ENCODE results near the gene APBB2.
"Not testable (repeated sequence)": the region's sequence is repeated elsewhere in the genome, so short reads cannot be mapped to it uniquely, and the experiment has no call there.

The APBB2 gene

DNA sequence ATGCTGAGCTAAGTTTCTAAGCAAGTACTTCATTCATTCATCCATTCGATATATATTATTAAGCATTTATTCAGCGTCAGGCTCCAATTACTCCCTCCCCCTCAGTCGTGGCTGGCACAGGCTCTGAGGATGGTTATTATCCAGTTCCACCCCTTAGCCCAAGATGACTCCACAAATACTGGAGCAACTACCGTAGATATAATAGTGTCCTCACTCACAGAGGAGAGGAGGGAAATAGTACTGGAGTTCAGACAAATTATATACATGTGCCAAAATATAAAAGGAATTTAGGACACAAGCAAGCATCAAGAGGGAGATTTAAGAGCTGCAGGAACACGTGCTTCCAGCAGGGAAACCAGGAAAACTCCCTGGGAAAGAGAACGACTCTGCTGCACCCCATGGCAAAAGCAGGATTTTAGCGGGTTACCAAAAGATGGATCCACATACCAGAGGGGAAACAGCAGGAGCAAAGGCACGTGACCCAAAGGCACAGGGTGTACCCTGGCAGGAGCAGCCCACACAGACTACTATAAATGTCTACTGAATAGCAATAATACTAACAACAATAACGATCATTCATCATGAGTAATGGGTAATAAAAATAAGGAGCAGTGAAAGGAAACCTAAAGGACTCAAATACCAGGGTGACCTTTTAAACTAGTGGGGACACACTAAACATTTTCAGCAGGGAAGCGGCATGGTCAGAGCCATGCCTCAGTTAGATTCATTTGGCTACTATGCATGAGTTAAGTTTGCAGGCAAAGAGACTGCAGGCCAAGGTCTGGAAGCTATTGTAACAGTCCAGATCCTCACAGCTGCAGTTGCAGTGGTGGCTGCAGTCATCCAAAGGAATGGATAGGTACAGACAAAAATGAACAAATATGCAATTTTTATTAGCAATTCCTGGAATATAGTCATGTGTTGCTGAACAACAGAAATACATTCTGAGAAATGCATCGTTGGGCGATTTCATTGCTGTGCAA lies 153.7 kb downstream of the APBB2 start:
- TF ChIP-seq, protein P1, sequence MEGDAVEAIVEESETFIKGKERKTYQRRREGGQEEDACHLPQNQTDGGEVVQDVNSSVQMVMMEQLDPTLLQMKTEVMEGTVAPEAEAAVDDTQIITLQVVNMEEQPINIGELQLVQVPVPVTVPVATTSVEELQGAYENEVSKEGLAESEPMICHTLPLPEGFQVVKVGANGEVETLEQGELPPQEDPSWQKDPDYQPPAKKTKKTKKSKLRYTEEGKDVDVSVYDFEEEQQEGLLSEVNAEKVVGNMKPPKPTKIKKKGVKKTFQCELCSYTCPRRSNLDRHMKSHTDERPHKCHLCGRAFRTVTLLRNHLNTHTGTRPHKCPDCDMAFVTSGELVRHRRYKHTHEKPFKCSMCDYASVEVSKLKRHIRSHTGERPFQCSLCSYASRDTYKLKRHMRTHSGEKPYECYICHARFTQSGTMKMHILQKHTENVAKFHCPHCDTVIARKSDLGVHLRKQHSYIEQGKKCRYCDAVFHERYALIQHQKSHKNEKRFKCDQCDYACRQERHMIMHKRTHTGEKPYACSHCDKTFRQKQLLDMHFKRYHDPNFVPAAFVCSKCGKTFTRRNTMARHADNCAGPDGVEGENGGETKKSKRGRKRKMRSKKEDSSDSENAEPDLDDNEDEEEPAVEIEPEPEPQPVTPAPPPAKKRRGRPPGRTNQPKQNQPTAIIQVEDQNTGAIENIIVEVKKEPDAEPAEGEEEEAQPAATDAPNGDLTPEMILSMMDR (IDR thresholded peaks at IDR 0.05; ENCODE audit: low read depth, low read length, poor library complexity, severe bottlenecking), result no peak
- TF ChIP-seq EZH2phosphoT487 (IDR thresholded peaks at IDR 0.05; ENCODE audit: borderline replicate concordance, low read length), result no peak
- Histone ChIP-seq H3K4me2 (ENCODE audit: low read length) (no peak overlapping the region), H3K9me3 (ENCODE audit: control insufficient read depth, insufficient read depth, low read length) (no peaks in the 10 kb centered on the region), H4K20me1 (ENCODE audit: control insufficient read depth, insufficient read depth, low read depth, low read length) (no peaks in the 10 kb centered on the region), H3K27ac (ENCODE audit: low read depth, low read length) (no peak overlapping the region), H3K36me3 (ENCODE audit: control insufficient read depth, low read length) (no peaks in the 10 kb centered on the region), H3K9me2 (replicated peaks; ENCODE audit: control insufficient read depth, low read length) (no peaks in the 10 kb centered on the region), H3K79me2 (ENCODE audit: control insufficient read depth, low read length) (no peaks in the 10 kb centered on the region), H3K4me1 (ENCODE audit: control insufficient read depth, low read length) (no peaks in the 10 kb centered on the region), H3K4me3 (ENCODE audit: low read length) (no peak overlapping the region), H3F3A (ENCODE audit: control insufficient read depth, insufficient read depth) (no peaks in the 10 kb centered on the region), H3K27me3 (ENCODE audit: control insufficient read depth, low read length) (no peaks in the 10 kb centered on the region)

DNA sequence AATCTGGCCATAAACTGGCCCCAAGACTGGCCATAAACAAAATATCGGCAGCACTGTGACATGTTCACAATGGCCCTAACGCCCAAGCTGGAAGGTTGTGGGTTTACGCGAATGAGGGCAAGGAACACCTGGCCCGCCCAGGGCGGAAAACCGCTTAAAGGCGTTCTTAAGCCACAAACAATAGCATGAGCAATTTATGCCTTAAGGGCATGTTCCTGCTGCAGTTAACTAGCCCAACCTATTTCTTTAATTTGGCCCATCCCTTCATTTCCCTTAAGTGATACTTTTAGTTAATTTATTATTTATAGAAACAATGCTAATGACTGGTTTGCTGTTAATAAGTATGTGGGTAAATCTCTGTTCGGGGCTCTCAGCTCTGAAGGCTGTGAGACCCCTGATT lies 154.9 kb downstream of the APBB2 start:
- H3K79me2 ChIP-seq (ENCODE audit: control insufficient read depth, low read length); H3K27ac ChIP-seq (ENCODE audit: low read depth, low read length); H3K4me1 ChIP-seq (ENCODE audit: control insufficient read depth, low read length); H3K4me2 ChIP-seq (ENCODE audit: low read length); H4K20me1 ChIP-seq (ENCODE audit: control insufficient read depth, insufficient read depth, low read depth, low read length); H3K36me3 ChIP-seq (ENCODE audit: control insufficient read depth, low read length); H3K27me3 ChIP-seq (ENCODE audit: control insufficient read depth, low read length); H3K4me3 ChIP-seq (ENCODE audit: low read length); H3F3A ChIP-seq (ENCODE audit: control insufficient read depth, insufficient read depth); H3K9me3 ChIP-seq (ENCODE audit: control insufficient read depth, insufficient read depth, low read length); H3K9me2 ChIP-seq (replicated peaks; ENCODE audit: control insufficient read depth, low read length): not testable (repeated sequence)

DNA sequence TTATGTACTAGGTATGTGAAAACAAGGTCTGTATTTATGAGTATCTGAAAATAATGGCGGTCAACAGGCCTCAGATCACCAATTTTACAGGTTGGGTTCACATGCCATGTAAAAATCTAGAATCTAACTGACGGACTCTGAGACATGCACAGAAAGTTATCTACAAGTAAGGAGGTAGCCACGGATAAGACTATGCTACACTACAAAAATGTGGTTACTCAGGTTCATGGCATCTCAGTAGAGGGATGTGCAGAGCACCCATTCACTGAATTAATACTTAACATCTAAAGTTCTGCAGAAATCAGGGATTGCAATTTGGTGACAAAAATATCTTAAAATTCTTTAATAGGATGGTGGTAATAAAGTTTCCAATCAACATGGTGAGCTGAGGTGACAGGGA lies 155.9 kb downstream of the APBB2 start:
- no peaks in the 10 kb centered on the region for H3K9me2 ChIP-seq (replicated peaks; ENCODE audit: control insufficient read depth, low read length)
- no peak overlapping the region for H3K4me3 ChIP-seq (ENCODE audit: low read length)
- H3K4me2 ChIP-seq (ENCODE audit: low read length), result no peak overlapping the region
- H3K79me2 ChIP-seq (ENCODE audit: control insufficient read depth, low read length), result no peaks in the 10 kb centered on the region
- no peaks in the 10 kb centered on the region for H4K20me1 ChIP-seq (ENCODE audit: control insufficient read depth, insufficient read depth, low read depth, low read length)
- H3K27ac ChIP-seq (ENCODE audit: low read depth, low read length), result no peak overlapping the region
- H3K4me1 ChIP-seq (ENCODE audit: control insufficient read depth, low read length), result no peaks in the 10 kb centered on the region
- TF ChIP-seq, protein P1 (IDR thresholded peaks at IDR 0.05; ENCODE audit: low read depth, low read length, poor library complexity, severe bottlenecking), result no peak
- no peak for TF ChIP-seq EZH2phosphoT487 (IDR thresholded peaks at IDR 0.05; ENCODE audit: borderline replicate concordance, low read length)
- H3K9me3 ChIP-seq (ENCODE audit: control insufficient read depth, insufficient read depth, low read length), result no peaks in the 10 kb centered on the region
- no peaks in the 10 kb centered on the region for H3K36me3 ChIP-seq (ENCODE audit: control insufficient read depth, low read length)
- no peaks in the 10 kb centered on the region for H3F3A ChIP-seq (ENCODE audit: control insufficient read depth, insufficient read depth)
- H3K27me3 ChIP-seq (ENCODE audit: control insufficient read depth, low read length), result no peaks in the 10 kb centered on the region

DNA sequence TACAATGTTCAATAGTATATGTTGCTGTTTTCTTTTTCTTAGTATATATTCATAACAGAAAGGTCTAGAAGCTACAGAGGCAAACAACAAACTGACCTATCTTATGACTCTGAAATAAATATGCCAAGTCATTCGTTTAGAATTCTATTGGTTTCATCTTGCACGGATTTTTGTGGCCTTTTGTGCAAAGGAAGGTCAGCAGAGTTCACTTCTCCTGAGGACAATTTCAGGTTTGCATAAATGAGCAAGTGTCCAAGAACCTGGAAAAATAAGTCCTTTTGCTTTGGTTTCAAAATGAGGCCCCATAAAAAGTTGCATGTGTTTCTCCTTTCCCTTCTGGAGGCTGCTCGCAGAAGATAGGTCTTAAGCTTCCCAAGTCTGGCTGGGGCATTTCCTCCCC lies 156.9 kb downstream of the APBB2 start:
- Histone ChIP-seq H3K27me3 (ENCODE audit: control insufficient read depth, low read length) (no peaks in the 10 kb centered on the region), H3K4me1 (ENCODE audit: control insufficient read depth, low read length) (no peaks in the 10 kb centered on the region), H3F3A (ENCODE audit: control insufficient read depth, insufficient read depth) (no peaks in the 10 kb centered on the region), H4K20me1 (ENCODE audit: control insufficient read depth, insufficient read depth, low read depth, low read length) (no peaks in the 10 kb centered on the region), H3K36me3 (ENCODE audit: control insufficient read depth, low read length) (no peaks in the 10 kb centered on the region), H3K27ac (ENCODE audit: low read depth, low read length) (no peak overlapping the region), H3K9me3 (ENCODE audit: control insufficient read depth, insufficient read depth, low read length) (no peaks in the 10 kb centered on the region), H3K4me2 (ENCODE audit: low read length) (no peak overlapping the region), H3K9me2 (replicated peaks; ENCODE audit: control insufficient read depth, low read length) (no peaks in the 10 kb centered on the region), H3K4me3 (ENCODE audit: low read length) (no peak overlapping the region), H3K79me2 (ENCODE audit: control insufficient read depth, low read length) (no peaks in the 10 kb centered on the region)
- TF ChIP-seq, protein P1 (IDR thresholded peaks at IDR 0.05; ENCODE audit: low read depth, low read length, poor library complexity, severe bottlenecking), result no peak
- TF ChIP-seq EZH2phosphoT487 (IDR thresholded peaks at IDR 0.05; ENCODE audit: borderline replicate concordance, low read length), result no peak

All from DOHH2 (cell line).